NCI-H2171 treated with DMSO at 0.1 percent for 48 hours (cell line): ENCODE measurements around the gene NEK1.
"Not testable (repeated sequence)": the region's sequence is repeated elsewhere in the genome, so short reads cannot be mapped to it uniquely, and the experiment has no call there.

Experiments used
- DNase-seq: peaks from one replicate; lab custom pipeline; 2025; lab: John Stamatoyannopoulos, UW

The NEK1 gene

DNA sequence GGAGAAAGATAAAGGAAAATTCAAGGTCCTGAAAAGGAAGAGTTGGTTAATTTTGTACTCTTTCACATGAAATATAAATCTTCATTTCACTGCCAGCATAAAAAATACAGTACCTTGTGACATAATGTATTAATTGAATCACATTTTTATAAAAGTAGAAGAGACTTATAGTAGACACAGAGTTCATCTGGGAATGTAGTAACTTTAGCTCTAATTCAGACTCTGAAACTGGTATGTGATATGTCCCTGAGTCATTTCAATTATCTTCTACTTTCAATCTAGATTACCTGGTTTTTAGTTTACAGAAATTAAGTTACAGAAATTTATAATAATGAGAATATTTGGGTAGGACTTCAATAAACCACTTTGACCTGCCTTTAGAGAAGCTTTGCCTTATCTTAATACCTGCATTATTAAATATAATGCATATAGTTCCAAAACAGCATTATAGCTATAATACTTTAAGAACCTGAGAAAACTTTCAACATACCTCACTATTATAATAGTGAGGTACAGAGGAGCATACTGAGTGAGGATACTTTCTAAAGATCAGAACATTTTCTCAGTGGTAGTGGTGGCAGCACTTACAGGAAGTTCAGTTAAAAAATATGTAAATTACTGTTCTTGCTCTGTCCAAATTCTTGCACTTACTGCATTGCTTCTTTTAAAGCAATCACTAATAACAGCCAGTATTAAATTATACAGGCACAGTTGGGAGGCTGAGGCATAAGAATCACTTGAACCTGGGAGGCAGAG lies 11.2 kb downstream of the NEK1 start:
- DNase-seq = no peak

DNA sequence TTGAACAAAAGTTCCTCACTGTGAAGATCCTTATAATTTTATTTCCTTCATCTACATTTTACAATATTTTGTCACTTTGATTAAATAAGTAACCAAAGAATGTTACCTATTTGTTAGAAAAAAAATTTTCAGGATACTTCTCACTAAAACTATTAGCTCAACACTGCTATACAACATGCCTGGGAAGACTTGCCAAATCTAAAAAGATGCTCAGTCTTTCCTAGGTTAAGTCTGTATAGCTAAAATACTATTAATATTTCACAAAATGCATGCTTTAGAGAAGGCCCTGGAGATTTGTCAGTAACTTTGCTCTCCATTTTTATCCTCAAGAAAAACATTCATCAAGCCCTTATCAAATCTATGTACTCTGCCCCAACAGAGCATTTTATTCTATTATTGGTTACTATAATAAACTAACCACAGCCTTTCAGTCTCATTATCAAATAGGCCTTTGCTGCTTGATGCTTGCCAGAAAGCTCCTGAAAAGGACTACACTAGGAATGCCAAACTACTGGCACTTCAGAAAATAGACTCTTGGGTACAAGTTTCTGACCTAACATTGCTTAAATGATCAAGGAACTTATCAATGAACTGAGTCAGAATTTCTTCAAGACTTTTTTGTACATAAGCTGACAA lies 17.7 kb downstream of the NEK1 start:
- DNase-seq = no peak

DNA sequence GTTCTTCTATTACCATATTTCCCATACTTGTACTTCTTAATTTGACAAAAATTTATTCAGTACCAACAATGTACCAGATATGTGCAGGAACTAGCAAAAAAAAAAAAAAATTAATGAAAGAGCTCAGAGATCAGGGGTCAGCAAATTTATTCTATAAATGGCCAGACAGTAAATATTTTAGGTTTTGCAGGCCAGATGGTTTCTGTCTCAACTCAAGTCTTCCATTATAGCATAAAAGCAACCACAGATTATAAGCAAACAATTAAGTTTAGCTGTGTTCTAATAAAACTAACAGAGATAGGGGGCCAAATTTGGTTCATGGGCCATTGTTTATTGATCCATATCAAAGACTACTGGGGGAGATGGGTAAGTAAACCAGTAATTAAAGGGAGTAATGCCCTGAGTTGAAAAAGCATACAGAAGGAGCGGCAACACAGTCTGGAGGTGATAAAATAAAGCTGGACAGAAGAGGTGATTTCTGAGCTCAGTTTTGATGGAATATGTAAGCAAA lies 19.3 kb downstream of the NEK1 start:
- no peak for DNase-seq

DNA sequence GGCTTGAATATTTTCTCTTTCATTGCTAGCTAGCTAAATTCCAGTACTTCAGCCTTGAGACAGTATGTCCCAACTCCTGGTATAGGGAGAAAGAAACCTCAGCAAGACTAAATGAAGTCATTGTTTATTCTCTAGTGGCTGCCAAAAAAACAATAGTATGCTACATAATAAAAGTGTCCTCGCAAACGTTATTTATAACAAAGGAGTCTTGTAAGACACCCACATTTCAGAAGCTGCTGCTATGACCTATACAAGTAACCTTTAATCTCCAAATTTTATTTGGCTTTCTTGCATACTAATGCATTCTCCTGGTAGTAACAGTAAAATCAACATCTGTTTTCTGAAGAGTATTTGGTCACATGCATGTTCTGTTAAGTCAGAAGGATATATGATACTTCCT lies 28.8 kb downstream of the NEK1 start:
- DNase-seq = no peak

DNA sequence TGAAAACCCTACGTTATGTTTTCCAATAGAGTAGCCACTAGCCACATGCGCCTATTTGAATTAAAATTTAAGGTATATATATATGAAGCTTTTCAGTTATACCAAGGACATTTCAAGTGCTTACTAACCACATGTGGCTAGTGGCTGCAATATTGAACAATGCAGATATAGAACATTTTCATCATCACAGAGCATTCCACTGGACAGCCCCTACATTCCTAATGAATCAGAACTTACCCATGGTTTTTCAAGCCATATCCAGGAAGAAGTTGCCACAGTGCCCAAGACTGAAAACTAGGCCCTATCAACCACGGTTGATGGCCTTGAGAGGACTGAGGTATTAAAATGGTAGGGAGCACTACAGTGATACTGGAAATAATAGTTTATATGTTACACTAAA lies 29.7 kb downstream of the NEK1 start:
- no peak for DNase-seq

DNA sequence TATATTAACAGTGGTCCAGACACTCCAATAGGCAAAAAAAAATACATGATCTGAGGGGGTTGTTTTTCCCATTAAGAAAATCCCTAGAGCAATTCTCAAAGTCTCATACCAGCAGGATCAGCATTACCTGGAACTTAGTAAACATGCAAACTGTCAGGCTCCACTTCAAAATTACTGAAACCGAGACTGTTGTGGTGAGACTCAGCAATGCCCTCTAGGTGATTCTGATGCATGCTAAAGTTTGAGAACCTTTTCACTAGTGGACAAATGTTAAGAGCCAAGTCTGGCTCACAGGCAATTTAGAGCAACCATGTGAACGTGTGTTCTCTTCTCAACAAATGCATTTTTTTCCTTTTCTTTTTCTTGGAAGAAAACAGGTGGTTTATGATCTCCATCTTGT lies 30.2 kb downstream of the NEK1 start:
- DNase-seq = no peak

DNA sequence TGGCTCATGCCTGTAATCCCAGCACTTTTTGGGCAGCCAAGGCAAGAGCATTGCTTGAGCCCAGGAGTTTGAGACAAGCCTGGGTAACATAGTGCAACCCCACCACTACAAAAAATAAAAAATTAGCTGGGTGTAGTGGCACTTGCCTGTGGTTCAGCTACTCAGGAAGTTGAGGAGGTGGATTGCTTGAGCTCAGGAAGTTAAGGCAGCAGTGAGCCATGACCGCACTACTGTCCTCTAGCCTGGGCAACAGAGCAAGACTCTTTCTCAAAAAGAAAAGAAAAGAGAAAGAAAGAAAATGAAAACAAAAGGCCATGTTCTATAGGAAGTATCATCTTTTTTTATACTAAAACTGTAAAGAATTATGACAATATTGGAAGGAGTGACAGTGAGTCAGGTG lies 38.5 kb downstream of the NEK1 start:
- DNase-seq = no peak

DNA sequence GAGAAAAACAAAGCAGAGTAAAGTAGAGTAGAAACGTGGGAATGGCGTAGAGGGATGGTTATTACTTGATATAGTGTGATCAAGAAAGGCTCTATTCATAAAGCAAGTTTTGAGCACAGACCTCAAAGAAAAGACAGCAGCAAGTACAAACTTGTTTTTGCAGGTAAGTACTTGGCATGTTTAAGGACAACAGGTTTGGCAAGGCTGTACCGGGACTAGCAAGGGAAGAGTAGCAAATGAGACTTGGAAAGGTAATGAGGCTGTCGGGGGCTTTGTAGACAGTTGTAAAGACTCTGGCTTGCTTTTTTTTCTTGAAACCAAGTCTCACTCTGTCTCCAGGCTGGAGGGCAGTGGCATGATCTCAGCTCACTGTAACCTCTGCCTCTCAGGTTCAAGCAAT lies 40.9 kb downstream of the NEK1 start:
- DNase-seq = no peak

DNA sequence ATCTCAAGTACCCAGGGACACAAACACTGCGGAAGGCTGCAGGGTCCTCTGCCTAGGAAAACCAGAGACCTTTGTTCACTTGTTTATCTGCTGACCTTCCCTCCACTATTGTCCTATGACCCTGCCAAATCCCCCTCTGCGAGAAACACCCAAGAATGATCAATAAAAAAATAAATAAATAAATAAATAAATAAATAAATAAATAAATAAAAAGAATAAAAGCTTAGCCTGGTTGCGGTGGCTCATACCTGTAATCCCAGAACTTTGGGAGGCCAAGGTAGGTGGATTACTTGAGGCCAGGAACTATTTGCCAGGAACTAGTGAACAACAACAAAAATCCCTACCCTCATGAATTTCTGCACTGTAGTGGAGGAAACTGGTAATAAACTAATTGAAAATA lies 41.4 kb downstream of the NEK1 start:
- DNase-seq = not testable (repeated sequence)

DNA sequence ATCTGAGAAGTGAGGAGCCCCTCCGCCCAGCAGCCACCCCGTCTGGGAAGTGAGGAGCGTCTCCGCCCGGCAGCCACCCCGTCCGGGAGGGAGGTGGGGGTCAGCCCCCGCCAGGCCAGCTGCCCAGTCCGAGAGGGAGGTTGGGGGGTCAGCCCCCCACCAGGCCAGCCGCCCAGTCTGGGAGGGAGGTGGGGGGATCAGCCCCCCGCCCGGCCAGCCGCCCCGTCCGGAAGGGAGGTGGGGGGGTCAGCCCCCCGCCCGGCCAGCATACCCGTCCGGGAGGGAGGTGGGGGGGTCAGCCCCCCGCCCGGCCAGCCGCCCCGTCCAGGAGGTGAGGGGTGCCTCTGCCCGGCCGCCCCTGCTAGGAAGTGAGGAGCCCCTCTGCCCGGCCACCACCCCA lies 42.1 kb downstream of the NEK1 start:
- not testable (repeated sequence) for DNase-seq

DNA sequence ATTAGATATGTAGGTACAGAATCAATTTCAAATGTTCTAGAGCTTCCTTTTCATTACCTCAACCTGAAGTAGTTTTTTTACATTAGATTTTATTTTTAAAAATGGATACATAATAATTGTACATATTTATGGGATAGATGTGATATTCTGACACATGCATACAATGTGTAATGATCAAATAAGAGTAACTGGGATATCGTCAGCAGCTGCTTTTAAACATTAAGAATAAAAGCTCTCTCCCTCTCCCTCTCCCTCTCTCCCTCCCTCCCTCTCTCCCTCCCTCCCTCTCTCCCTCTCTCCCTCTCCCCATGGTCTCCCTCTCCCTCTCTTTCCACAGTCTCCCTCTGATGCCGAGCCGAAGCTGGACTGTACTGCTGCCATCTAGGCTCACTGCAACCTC lies 43.2 kb downstream of the NEK1 start:
- DNase-seq = not testable (repeated sequence)

DNA sequence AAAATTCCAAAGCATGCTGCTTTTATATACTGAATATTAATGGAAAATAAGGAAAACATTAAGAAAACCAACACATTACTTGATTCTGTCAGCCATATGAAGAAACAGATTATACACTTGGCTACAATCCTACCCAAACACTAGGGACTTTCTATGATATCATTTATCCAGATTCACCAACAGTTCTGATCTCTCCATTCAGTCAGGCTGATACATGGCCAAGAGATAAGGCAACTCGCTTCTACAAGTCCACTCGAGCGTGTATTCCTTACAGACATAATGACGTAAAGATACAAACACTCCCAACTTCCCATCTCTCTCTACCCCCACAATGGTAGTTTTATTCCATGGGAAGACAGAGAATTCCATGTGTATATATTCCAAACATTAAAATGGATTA lies 44.5 kb downstream of the NEK1 start:
- DNase-seq = no peak

DNA sequence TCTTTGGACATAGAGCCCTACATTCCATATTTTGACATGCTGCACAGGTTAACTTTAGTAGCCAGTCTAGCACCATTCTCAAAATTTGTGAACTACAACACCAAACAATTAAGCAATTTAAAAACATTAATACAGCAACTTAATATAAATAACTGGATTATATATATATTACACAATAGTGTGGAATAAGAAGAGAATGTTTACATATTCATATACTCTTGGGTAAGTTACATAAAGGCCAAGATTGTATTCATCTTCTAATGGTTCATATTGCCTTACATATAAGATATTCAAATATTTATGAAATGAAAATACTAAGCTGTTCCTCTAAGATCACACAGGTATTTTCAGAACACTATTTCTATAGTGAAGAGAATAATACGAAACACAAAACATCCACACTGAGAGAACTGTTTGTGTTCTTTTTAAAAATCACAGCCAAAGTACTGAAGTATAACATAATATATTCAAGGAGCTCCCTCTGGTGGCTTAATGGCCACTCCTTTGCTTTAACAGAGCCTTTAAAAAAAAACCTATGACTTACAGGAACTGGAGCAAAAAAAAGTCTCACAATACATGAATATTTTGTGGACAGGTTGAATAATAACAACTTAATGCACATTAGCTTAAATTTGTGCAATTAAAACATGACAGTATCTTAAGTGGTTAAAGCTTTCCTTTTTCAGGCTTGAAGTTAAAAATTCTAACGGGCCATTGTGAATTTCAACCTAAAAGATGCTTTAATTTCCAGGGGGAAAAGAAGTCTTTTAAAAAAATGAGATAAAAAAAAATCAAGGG lies 46.2 kb downstream of the NEK1 start:
- DNase-seq = peak; percentile 29

DNA sequence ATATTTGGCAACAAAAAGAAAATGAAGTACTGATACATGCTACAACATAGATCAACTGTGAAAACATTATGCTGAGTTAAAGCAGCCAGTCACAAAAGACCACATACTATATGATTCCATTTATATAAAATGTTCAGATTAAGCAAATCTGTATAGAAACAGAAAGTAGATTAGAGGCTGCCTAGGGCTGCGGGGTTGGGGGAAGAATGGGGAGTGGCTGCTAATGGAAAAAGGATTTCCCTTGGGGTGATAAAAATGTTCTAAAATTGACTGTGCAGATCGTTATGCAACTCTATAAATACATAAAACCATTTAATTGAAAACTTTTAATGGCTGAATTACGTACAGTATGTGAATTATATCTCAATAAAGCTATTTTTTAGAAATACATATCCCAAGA lies 46.8 kb downstream of the NEK1 start:
- DNase-seq = no peak

DNA sequence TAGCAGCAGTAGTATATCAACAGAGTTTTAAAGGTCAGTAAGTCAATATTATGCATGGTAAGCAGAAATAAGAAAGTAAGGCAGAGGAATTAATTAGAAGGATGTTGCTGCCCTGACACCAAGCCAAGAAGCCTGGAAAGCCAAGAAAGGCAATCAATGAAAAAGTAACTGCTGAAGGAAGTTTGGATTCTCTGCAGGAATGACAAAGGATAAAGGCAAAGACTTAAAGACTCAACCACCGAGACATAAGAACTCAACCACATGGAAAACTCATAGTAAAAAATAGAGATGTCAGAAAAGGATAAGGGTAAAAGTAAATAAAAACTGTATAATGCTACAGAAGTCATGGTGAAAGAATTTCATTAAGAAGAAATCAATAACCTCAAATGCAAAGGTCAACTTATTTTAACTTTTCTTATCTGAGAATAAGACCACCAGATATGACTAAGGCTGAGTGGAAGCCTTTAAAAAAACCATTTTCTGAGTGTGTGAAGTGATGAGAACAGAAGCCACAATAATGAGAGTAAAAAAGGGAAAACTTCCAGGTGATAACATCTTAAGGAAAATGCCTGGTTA lies 55.2 kb downstream of the NEK1 start:
- DNase-seq = no peak

DNA sequence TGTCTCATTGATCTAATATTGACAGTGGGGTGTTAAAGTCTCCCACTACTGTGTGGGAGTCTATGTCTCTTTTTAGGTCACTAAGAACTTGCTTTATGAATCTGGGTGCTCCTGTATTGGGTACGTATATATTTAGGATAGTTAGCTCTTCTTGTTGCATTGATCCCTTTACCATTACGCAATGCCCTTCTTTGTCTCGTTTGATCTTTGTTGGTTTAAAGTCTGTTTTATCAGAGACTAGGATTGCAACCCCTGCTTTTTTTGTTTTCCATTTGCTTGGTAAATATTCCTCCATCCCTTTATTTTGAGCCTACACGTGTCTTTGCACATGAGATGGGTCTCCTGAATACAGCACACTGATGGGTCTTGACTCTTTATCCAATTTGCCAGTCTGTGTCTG lies 65.8 kb downstream of the NEK1 start:
- DNase-seq = not testable (repeated sequence)

DNA sequence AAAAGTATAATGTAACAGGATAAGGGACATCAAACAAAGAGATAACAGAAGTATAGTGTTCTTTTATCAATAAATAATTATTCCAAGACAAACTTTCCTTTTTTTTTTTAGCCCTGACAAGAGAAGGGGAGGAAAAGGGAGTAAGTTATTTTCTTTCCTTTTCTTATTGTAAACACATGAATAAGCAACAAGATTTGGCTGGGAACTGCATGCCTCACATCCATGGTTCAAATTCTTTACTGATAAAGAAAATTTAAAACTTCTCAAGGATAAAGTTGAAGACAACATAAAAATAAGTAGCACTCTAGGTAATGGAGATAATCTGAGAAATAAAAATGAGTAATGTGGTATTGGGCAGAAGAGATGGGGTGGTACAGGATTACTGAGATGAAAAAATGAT lies 71.6 kb downstream of the NEK1 start:
- DNase-seq = no peak

DNA sequence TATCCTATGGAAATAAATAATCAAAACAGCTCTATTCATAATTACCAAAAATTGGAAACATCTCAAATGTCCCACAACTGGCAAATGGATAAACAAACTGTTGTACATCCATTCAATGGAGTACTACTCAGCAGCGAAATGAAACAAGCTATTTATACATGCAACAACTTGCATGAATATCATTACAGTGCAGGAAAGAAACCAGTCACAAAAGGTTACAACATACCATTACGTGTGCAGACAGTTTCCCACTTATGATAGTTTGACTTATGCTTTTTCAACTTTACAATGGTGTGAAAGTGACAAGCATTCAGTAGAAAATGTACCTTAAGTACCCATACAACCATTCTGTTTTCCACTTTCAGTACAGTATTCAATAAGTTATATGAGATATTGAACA lies 82.3 kb downstream of the NEK1 start:
- no peak for DNase-seq

DNA sequence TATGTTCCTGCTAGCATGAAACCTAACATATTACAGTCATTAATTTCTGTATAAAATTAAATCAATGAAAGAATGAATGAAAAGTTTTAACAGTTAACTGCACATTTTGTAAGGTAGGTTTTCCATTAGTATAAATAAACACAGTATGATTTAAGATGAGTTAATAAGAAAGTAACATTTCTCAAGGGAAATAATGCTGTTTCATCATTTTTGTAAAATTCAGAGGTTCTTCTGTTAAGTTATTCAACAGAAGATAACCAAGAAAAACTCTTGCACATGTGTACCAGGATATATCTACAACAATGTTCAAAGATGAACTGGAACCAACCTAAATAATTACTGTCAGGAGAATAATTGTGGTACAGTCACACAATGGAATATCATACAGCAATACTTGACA lies 88.6 kb downstream of the NEK1 start:
- DNase-seq = no peak

DNA sequence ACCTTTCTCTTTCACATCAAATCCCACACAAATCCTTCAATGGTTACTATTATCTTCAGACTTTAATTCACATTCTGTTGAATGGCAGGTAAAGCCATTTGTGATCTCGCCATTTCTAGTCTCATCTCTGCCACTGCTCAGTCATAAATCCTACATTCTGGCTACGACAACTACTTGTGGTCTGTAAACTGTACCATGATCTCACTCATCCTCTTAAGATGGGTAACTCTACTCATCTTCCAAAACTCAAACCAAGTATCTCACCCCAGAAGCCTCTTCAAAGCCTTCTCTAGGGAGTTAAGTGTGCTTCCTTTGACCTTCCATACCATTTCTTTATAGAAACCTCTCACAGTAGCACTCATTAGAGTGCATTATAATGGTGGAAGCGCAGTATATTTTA lies 101.8 kb downstream of the NEK1 start:
- no peak for DNase-seq

DNA sequence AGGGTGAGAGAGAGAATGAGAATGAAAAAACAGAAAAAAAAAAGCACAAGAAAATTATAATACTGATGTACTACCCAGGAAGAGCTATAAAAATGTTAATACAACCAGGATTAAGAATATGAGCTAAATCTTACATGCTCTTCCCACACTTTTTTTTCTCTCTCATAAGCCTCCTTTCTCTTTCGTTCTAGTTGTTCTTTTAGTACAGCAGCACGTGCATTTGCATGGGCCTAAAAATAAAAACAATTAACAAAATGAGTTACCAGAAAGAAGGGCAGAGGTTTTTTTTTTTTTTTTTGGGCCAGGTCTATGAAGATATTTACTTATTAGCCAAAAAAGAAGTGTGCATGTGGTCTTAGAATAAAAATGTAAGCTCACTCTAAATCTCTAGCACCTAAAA lies 105.5 kb downstream of the NEK1 start:
- DNase-seq = no peak

DNA sequence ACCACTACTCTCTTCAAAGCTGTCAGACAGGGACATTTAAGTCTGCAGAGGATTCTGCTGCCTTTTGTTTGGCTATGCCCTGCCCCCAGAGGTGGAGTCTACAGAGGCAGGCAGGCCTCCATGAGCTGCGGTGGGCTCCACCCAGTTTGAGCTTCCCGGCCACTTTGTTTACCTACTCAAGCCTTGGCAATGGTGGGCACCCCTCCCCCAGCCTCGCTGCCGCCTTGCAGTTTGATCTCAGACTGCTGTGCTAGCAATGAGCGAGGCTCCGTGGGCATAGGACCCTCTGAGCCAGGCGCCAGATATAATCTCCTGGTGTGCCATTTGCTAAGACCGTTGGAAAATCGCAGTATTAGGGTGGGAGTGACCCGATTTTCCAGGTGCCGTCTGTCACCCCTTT lies 112.5 kb downstream of the NEK1 start:
- DNase-seq = not testable (repeated sequence)

DNA sequence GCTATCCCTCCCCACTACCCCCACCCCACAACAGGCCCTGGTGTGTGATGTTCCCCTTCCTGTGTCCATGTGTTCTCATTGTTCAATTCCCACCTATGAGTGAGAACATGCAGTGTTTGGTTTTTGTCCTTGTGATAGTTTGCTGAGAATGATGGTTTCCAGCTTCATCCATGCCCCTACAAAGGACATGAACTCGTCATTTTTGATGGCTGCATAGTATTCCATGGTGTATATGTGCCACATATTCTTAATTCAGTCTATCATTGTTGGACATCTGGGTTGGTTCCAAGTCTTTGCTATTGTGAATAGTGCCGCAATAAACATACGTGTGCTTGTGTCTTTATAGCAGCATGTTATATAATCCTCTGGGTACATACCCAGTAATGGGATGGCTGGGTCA lies 118.1 kb downstream of the NEK1 start:
- not testable (repeated sequence) for DNase-seq
